ENCODE results near the gene ISX. TPM values are rescaled to one million over a fixed set of nuclear protein-coding genes. Genes with fewer than 3 reads are reported as not detected.

The ISX gene
- total and polyA plus RNA-seq, 2 donors (not counting 1 experiment from before 2014, with no cell fraction given) = not detected

DNA sequence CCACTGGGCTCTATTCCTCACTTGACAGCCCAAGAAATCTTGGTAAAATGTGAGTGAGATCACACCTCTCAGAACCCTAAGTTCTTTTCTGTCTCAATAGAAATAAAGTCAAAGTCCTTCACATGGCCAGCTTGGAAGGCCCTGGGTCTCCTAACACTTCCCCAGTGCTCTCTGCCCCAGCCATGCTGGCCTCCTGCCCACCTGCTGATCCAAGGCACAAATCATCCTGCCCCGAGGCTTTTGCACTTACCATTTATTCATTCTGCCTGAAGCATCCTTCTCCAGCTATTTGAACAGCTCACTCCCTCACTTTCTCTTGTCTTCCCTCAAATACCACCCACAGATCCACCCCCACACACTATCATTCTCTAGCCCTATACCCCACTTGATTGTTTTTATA lies 26.4 kb downstream of the ISX start:
- no peaks in the 10 kb centered on the region for H4K20me1 ChIP-seq (ENCODE audit: control insufficient read depth, insufficient read depth, low read length, poor library complexity, severe bottlenecking)
- intact Hi-C loops (cut with micrococcal nuclease) = no loop called here
- no peak overlapping the region for H3K4me2 ChIP-seq (replicated peaks; ENCODE audit: low read depth, low read length, poor library complexity, severe bottlenecking)
- H3K9me3 ChIP-seq (ENCODE audit: control extremely low read depth in 1 of 3, control insufficient read depth in 2 of 3, insufficient read depth in 1 of 3, low read length in 2 of 3) = peaks cover 0 to 1% (median 0%) of the 10 kb centered on the region in 3 donors
- no peak overlapping the region for H3K27ac ChIP-seq (ENCODE audit: low read length in 2 of 2)
- POLR2A ChIA-PET = no interaction called here
- TF ChIP-seq, protein P1, sequence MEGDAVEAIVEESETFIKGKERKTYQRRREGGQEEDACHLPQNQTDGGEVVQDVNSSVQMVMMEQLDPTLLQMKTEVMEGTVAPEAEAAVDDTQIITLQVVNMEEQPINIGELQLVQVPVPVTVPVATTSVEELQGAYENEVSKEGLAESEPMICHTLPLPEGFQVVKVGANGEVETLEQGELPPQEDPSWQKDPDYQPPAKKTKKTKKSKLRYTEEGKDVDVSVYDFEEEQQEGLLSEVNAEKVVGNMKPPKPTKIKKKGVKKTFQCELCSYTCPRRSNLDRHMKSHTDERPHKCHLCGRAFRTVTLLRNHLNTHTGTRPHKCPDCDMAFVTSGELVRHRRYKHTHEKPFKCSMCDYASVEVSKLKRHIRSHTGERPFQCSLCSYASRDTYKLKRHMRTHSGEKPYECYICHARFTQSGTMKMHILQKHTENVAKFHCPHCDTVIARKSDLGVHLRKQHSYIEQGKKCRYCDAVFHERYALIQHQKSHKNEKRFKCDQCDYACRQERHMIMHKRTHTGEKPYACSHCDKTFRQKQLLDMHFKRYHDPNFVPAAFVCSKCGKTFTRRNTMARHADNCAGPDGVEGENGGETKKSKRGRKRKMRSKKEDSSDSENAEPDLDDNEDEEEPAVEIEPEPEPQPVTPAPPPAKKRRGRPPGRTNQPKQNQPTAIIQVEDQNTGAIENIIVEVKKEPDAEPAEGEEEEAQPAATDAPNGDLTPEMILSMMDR (IDR thresholded peaks at IDR 0.05) = no peak
- no peak for TF ChIP-seq EZH2 (IDR thresholded peaks at IDR 0.05; ENCODE audit: borderline replicate concordance, insufficient read depth, low read depth, low read length, poor library complexity, severe bottlenecking)
- peaks cover 0 to 16% (median 6%) of the 10 kb centered on the region in 4 experiments for H3K27me3 ChIP-seq (replicated peaks in 1 of 4; ENCODE audit: control extremely low read depth in 1 of 4, control insufficient read depth in 3 of 4, insufficient read depth in 4 of 4, low read length in 3 of 4)
- no peaks in the 10 kb centered on the region for H3K4me1 ChIP-seq (ENCODE audit: control insufficient read depth in 2 of 2, insufficient read depth in 2 of 2, low read length in 2 of 2)
- 46% methylated on average over 1 of the region's 1 CpG for WGBS (ENCODE audit: insufficient coverage)
- DNase-seq = no peak
- H3K9me3 Mint-ChIP-seq (ENCODE audit: insufficient read depth) = no peaks in the 10 kb centered on the region
- ATAC-seq (ENCODE audit: low read depth) = no peak
- no peak overlapping the region for H3K4me3 Mint-ChIP-seq
- H3K4me3 ChIP-seq (ENCODE audit: control extremely low read depth in 1 of 5, extremely low read depth in 1 of 5, insufficient read depth in 1 of 5, low read depth in 2 of 5, low read length in 4 of 5) = no peak overlapping the region
- H3K79me2 ChIP-seq (ENCODE audit: control insufficient read depth, insufficient read depth, low read length) = no peaks in the 10 kb centered on the region
- no peaks in the 10 kb centered on the region for H3K36me3 ChIP-seq (replicated peaks in 1 of 2; ENCODE audit: control extremely low read depth in 1 of 2, control insufficient read depth in 1 of 2, extremely low read depth in 1 of 2, insufficient read depth in 2 of 2, low read length in 1 of 2)
- CTCF ChIA-PET = no interaction called here
- no peak overlapping the region for H2AFZ ChIP-seq (ENCODE audit: insufficient read depth, low read depth, low read length, poor library complexity, severe bottlenecking)
- no peak overlapping the region for H3K9ac ChIP-seq (ENCODE audit: low read length)
- no peaks in the 10 kb centered on the region for H3K4me1 Mint-ChIP-seq
- peaks cover 54% of the 10 kb centered on the region for H3K27me3 Mint-ChIP-seq
- H3K27ac Mint-ChIP-seq = no peak overlapping the region

DNA sequence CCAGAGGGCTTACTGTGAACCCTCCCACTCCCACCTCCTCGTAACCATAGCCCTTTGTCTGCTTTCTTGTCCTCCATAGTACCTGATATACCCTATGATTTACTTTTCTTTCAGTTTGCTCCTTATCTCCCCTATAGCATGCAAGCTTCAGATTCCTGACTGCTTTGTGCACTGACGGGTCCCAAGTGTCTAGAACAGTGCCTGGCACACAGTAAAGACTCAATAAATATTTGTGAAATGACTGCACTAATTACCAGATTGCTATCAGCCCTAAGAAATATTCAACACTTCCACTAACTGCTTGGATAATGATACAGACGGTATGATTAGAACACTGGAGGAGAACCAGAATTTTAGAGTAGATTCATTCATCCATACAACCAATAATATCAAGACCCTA lies 33.0 kb downstream of the ISX start:
- no peak overlapping the region for H3K4me3 Mint-ChIP-seq
- H3K4me3 ChIP-seq (ENCODE audit: control extremely low read depth in 1 of 5, extremely low read depth in 1 of 5, insufficient read depth in 1 of 5, low read depth in 2 of 5, low read length in 4 of 5) = no peak overlapping the region
- no peak for TF ChIP-seq EZH2 (IDR thresholded peaks at IDR 0.05; ENCODE audit: borderline replicate concordance, insufficient read depth, low read depth, low read length, poor library complexity, severe bottlenecking)
- TF ChIP-seq, protein P1 (IDR thresholded peaks at IDR 0.05) = no peak
- H3K27ac Mint-ChIP-seq = no peak overlapping the region
- no peak for DNase-seq
- ChIA-PET POLR2A (no interaction called here), CTCF (no interaction called here)
- H3K27me3 Mint-ChIP-seq = peaks cover 40% of the 10 kb centered on the region
- H3K4me2 ChIP-seq (replicated peaks; ENCODE audit: low read depth, low read length, poor library complexity, severe bottlenecking) = no peak overlapping the region
- intact Hi-C loops (cut with micrococcal nuclease) = no loop called here
- no peaks in the 10 kb centered on the region for H3K79me2 ChIP-seq (ENCODE audit: control insufficient read depth, insufficient read depth, low read length)
- H4K20me1 ChIP-seq (ENCODE audit: control insufficient read depth, insufficient read depth, low read length, poor library complexity, severe bottlenecking) = no peaks in the 10 kb centered on the region
- no peaks in the 10 kb centered on the region for H3K4me1 ChIP-seq (ENCODE audit: control insufficient read depth in 2 of 2, insufficient read depth in 2 of 2, low read length in 2 of 2)
- H3K27ac ChIP-seq (ENCODE audit: low read length in 2 of 2) = no peak overlapping the region
- no peak for ATAC-seq (ENCODE audit: low read depth)
- no peak overlapping the region for H2AFZ ChIP-seq (ENCODE audit: insufficient read depth, low read depth, low read length, poor library complexity, severe bottlenecking)
- no peaks in the 10 kb centered on the region for H3K9me3 Mint-ChIP-seq (ENCODE audit: insufficient read depth)
- no peaks in the 10 kb centered on the region for H3K36me3 ChIP-seq (replicated peaks in 1 of 2; ENCODE audit: control extremely low read depth in 1 of 2, control insufficient read depth in 1 of 2, extremely low read depth in 1 of 2, insufficient read depth in 2 of 2, low read length in 1 of 2)
- no peaks in the 10 kb centered on the region for H3K4me1 Mint-ChIP-seq
- 79% methylated on average over 1 of the region's 3 CpGs for WGBS (ENCODE audit: insufficient coverage)
- H3K9me3 ChIP-seq (ENCODE audit: control extremely low read depth in 1 of 3, control insufficient read depth in 2 of 3, insufficient read depth in 1 of 3, low read length in 2 of 3) = no peaks in the 10 kb centered on the region
- H3K9ac ChIP-seq (ENCODE audit: low read length) = no peak overlapping the region
- H3K27me3 ChIP-seq (replicated peaks in 1 of 4; ENCODE audit: control extremely low read depth in 1 of 4, control insufficient read depth in 3 of 4, insufficient read depth in 4 of 4, low read length in 3 of 4) = peaks cover 0 to 13% (median 2%) of the 10 kb centered on the region in 4 experiments
